HG03097 (cell line): ENCODE results near the gene TRPM6.
A peak's percentile ranks its signal among the peaks of the same experiment; 100 is the strongest.

Experiments used
- ATAC-seq: cut with Tn5 transposase; IDR thresholded peaks from one replicate; pipeline ENCODE4 v1.9.1; 2021; ENCODE audit not compliant: unreplicated experiment, low FRiP score

The TRPM6 gene

GRCh38 chr9:74777136-74777879 is 110.4 kb downstream of the TRPM6 start:
- ATAC-seq, result no peak

DNA sequence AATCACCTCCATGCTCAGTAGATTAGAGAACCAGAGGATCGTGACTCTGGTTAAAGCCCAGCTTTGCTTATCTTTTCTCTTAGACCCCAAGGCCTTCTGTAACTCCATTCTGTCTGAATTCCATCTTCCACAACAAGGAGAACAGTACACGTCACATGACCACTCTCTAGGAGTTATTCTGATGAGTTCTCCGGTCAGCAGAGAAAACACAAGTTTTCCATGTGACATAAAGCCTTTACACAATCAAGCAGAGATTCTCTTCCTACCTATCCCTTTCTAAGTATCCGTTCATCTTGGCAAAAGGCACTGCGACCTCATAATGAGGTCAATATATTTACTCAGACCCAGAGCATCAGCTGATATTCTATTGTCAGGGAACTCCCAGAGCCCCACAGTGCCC is 112.3 kb downstream of the TRPM6 start:
- no peak for ATAC-seq

- peak; percentile 47 for ATAC-seq
Measured at GRCh38 chr9:74773886-74774479, 113.7 kb downstream of the TRPM6 start.

GRCh38 chr9:74772121-74772520 is 115.6 kb downstream of the TRPM6 start:
- ATAC-seq, result no peak

- no peak for ATAC-seq
Measured at GRCh38 chr9:74771672-74772071, 116.0 kb downstream of the TRPM6 start.

- no peak for ATAC-seq
Measured at GRCh38 chr9:74771262-74771585, 116.5 kb downstream of the TRPM6 start.

DNA sequence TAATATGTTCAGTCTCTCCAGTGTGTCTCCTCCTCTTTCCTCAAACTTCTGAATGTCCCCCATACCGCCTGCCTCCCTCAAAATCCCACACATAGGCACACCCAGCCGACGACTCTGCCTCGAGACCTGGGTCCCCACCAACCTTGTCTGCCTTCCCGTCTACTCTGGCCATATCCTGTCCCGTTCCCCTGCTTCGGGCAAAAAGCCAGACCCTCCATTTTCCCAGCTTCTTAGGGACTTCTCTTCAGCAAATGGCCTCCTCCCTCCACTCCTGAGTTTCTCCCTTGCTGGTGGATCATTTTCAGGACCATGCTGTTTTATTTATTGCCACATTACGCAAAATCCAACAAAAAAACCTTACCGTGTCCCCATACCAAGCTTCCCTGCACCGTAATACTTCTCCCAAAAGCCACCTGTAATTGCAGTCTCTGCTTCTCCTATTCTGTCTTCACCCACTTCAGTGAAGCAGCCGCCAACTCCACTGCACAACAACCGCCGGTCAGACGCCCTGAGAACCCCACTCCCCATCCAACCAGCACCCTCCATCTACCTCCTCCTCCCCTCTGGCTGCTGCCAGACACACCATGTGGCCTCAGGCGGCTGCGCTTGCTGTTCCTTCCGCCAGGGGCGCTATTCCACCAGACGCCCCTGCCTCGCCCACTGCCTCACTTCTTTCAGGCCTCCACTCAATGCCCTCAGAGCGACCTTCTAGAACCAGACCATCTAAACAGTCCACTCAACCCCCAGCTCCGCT is 117.0 kb downstream of the TRPM6 start:
- no peak for ATAC-seq

DNA sequence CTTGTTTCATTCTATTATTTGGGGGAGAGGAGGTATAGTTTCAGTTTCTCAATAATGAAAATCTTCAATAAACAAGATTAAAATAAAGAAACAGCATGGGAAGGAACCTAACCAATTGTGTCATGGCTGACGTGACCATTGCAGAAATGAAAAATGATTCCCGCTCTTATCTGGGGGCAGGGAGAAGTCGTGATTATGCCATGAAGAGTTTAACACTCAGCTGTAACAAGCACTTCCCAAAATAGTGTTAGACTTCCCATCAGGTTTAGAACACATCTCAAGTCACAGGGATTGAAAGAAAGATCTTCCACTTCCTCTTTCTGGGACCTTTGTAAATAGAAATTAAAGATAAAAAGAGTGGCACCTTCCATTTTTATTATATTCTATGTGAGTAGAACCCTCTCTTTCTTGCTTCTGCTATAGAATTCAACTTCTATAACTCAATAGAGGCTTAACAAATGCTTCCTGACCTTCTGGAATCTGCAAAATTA is 122.2 kb downstream of the TRPM6 start:
- ATAC-seq, result no peak

DNA sequence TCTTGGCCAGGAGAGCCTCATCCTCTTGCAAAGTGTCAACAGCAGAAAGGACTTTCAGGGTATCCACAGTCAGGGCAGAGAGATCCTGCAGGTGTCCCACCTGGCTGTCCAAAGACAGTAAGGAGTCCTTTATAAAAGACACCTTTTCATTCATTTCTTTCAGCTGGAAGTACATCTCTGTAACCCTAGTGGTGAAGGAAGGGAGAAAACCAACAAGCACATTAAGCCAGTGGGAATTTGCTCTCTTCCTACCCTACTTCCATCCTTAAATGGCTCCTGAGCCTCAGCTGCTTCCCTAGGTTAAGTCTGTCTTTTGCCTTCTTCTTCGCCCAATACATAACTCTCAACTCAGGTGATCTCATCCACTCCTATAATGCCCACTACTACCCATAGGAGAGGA is 124.8 kb downstream of the TRPM6 start:
- ATAC-seq, result no peak

DNA sequence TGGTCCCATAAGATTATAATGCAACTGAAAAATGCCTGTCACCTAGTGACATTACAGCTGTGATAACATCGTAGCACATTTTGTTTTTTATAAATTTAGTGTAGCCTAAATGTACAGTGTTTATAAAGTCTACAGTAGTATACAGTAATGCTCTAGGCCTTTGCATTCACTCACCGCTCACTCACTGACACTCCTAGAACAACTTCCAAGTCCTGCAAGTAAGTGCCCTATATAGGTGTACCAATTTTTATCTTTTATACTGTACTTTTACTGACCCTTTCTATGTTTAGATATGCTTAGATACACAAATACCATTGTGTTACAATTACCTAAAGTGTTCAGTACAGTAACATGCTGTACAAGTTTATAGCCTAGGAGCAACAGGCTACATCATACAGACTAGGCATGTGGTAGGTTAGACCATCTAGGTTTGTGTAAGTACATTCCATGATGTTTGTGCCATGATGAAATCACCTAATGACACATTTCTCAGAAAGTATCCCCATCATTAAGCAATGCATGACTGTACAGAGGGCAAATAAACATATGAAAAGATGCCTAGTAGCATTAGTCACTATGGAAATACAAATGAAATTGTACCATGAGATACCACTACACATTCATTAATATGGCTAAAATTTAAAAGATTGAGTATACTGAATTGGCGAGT is 127.6 kb downstream of the TRPM6 start:
- ATAC-seq, result no peak

DNA sequence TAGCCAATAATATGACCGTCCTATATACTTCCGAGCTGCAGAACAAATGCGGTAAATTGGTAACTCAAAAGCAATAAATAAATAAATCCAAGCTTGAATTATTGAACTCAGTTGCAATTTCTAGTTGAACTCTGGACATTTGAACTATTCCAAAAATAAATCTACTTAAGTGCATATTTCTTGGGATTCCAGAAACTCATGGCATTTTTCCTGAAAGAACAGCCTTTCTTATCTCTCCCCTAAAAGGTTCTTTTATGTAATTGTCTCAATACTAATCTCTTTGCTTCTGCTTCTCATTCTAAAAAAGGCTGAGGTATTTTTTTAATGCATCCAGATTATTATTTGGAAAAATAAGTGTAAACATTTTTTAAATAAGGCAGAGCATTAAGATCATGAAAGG is 131.7 kb downstream of the TRPM6 start:
- ATAC-seq, result no peak

GRCh38 chr9:74755355-74755754 is 132.4 kb downstream of the TRPM6 start:
- no peak for ATAC-seq

DNA sequence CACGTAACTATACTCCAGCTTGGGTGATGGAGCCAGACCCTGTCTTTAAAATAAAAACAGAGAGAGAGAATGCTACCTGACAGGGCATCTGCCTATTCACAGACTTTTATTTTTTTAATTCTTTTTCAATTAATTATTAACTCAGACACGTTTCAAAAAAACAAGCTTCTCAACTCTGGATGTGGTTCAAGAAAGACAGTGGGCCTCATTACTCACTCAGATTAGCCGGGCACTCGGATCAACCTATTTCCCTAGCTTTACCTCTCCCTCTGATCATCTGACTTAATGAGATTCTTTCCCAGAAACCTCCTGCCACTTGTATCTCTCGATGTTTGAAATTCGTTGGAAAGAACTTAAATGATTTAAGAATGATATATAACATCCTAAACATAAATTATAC is 134.1 kb downstream of the TRPM6 start:
- no peak for ATAC-seq

DNA sequence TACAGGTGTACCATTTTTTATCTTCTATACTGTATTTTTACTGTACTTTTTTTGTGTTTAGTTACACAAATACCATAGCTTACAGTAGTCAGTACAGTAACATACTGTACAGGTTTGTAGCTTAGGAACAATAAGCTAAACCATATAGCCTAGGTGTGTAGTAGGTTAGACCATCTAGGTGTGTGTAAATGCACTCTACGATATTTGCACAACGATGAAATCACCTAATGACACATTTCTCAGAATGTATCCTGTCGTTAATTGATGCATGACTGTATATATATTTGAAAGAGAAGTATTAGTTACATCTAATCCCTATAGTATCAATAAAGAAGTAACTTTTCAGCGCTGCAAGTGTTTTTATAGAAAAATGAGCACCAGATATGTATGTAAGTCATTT is 138.8 kb downstream of the TRPM6 start:
- no peak for ATAC-seq

DNA sequence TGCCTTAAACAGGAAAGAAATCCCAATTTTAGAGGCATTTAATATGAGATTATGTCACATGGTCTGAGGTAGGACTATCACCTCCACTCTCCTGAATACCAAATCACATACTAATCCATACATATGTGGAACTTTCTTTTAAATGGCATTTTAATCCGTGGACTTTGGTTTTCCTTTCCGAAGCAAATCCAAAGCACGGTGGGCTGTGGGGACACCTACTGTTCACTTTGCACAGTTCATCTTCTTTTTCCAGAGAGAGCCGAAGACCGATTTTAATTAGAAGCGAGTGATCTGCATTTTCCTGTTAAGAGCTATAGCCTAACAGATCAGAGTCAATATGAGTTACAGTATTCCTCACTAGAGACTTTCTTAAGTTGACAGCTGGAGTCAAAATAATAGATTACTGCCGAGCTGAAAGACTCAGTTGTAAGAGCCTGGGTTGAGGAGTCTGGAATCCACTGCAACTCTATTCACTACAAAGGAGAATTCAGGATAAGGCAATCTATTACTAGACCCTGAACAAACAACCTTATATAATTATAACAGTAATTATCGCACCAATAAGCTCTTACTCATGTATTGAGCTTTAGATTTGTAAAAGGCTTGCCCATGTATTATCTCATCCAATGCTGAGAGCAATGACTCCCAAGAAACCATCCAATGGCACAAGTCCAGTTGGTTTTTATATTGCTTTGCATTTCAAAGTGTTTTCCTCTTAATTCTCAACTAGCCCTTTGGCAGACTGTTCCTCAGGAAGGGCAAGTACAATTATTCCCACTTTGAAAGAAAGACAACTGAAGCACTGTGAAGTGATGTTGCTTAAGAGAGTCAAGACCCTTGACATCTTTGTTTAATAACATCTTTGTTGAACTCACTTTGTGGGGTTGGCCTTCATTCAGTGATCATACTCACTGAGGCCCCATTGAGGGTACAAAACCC is 144.7 kb downstream of the TRPM6 start:
- ATAC-seq, result no peak

GRCh38 chr9:74742191-74742790 is 145.4 kb downstream of the TRPM6 start:
- no peak for ATAC-seq

DNA sequence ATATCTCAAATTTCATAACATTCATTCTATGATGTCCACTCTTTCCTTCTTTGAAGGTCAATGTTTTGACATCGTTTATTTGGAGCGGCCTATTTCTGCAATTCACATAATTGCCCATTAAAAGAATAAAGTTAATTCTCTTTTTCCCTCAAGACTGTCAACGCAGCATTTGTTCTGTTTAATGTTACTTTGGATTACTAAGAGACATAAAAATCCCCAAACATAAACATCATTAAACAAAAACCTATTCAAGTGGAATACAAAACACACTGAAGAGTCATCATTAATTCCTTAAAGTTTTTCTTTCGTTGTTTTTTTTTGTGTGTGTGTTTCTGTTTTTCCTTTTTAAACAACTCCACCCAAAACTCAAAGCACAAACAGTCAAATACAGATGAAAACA is 151.1 kb downstream of the TRPM6 start:
- no peak for ATAC-seq

GRCh38 chr9:74735761-74736160 is 152.0 kb downstream of the TRPM6 start:
- no peak for ATAC-seq

DNA sequence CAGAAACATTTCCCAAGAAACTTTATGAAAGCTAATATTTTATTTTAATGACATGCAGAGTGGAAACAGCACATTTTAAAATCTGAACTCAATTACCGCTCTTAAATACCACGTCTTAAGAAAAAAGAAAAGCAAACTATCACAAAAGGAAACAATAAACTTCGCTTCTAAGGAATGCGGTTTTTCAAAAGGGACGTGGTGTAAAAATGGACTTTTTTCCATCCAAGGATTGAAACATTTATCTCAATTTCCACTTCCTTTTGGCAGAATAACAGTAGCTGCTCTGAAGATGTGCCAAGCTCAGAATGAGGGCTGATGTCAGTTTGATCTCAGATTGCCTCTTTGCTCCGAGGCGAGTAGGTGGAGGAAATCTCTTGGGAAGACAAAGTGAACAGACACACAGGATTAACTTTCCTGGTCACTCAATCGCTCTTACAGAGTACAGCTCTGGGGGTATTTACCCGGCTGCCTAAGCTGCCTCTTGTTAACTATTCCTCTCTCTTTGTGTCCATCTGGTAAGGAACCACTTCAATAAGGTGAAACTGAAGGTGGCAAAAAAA is 158.5 kb downstream of the TRPM6 start:
- ATAC-seq, result no peak
